Mesenchymal stem cell (in vitro differentiated cells and primary cell): Measurements from ENCODE around the gene PPP3CA.

ENCODE experiments used
- DNase-seq: peaks from one replicate; pipeline ENCODE4 v3.0.0-alpha.2; 2013
- H2AFZ ChIP-seq: one replicate; pipeline ENCODE4 v1.6.1; 2013; ENCODE audit warnings: low read depth, mild to moderate bottlenecking, control low read depth, inconsistent platforms, low read length, moderate library complexity
- H2AK5ac ChIP-seq: 2 replicates; pipeline ENCODE4 v1.6.1; 2013; ENCODE audit warnings: low read length, moderate library complexity, mild to moderate bottlenecking, inconsistent platforms; ENCODE audit not compliant: severe bottlenecking
- H2BK120ac ChIP-seq: one replicate; pipeline ENCODE4 v1.6.1; 2013; ENCODE audit warnings: low read depth, mild to moderate bottlenecking, inconsistent platforms, low read length, moderate library complexity
- H2BK12ac ChIP-seq, 2 experiments: one replicate each; pipeline ENCODE4 v1.6.1; 2013; ENCODE audit warnings: inconsistent platforms in 2 of 2, low read length in 2 of 2, mild to moderate bottlenecking in 2 of 2, moderate library complexity in 2 of 2, control low read depth in 1 of 2
- H2BK15ac ChIP-seq: one replicate; pipeline ENCODE4 v1.6.1; 2013; ENCODE audit warnings: mild to moderate bottlenecking, low read depth, inconsistent platforms; ENCODE audit not compliant: poor library complexity, severe bottlenecking
- H2BK5ac ChIP-seq: 2 replicates; pipeline ENCODE4 v1.6.1; 2013; ENCODE audit warnings: low read depth, mild to moderate bottlenecking, low read length, control low read depth, inconsistent platforms; ENCODE audit not compliant: poor library complexity, severe bottlenecking
- H3K14ac ChIP-seq, 2 experiments: one replicate each; pipeline ENCODE4 v1.6.1; 2013; ENCODE audit warnings: inconsistent platforms in 2 of 2, low read length in 2 of 2, control low read depth in 1 of 2, mild to moderate bottlenecking in 1 of 2, moderate library complexity in 1 of 2
- H3K18ac ChIP-seq, 2 experiments: one replicate each; pipeline ENCODE4 v1.6.1; 2013; ENCODE audit warnings: inconsistent platforms in 2 of 2, low read length in 2 of 2, control low read depth in 1 of 2, low read depth in 1 of 2, mild to moderate bottlenecking in 1 of 2
- H3K23ac ChIP-seq, 2 experiments: one replicate each; pipeline ENCODE4 v1.6.1; 2013; ENCODE audit warnings: inconsistent platforms in 2 of 2, low read length in 2 of 2, mild to moderate bottlenecking in 2 of 2, moderate library complexity in 2 of 2, control low read depth in 1 of 2
- H3K27ac ChIP-seq: 2 replicates; pipeline ENCODE4 v1.5.1; 2013; ENCODE audit warnings: mild to moderate bottlenecking, moderate library complexity, low read length, control low read depth, inconsistent platforms; ENCODE audit not compliant: poor library complexity, severe bottlenecking
- H3K27me3 ChIP-seq, 2 experiments: 2 replicates each; pipeline versions ENCODE4 v1.6.1 to v1.7.0; 2013; ENCODE audit warnings: low read length in 2 of 2, mild to moderate bottlenecking in 2 of 2, moderate library complexity in 2 of 2, control low read depth in 1 of 2, inconsistent platforms in 1 of 2; ENCODE audit not compliant: control insufficient read depth in 1 of 2, insufficient read depth in 1 of 2
- H3K36me3 ChIP-seq, 2 experiments: 2 replicates each; pipeline versions ENCODE4 v1.6.1 to v1.7.0; 2013; ENCODE audit warnings: low read length in 2 of 2, control low read depth in 1 of 2, inconsistent platforms in 1 of 2, low read depth in 1 of 2, mild to moderate bottlenecking in 1 of 2; ENCODE audit not compliant: insufficient read depth in 2 of 2, control insufficient read depth in 1 of 2
- H3K4ac ChIP-seq, 2 experiments: one replicate each; pipeline ENCODE4 v1.6.1; 2013; ENCODE audit warnings: inconsistent platforms in 2 of 2, low read length in 2 of 2, mild to moderate bottlenecking in 2 of 2, moderate library complexity in 2 of 2, control low read depth in 1 of 2, low read depth in 1 of 2
- H3K4me1 ChIP-seq: 2 replicates; pipeline ENCODE4 v1.6.1; 2013; ENCODE audit warnings: low read depth, low read length, control low read depth; ENCODE audit not compliant: control insufficient read depth, insufficient read depth
- H3K4me2 ChIP-seq: 2 replicates; pipeline ENCODE4 v1.6.1; 2013; ENCODE audit warnings: low read length, mild to moderate bottlenecking, inconsistent platforms; ENCODE audit not compliant: poor library complexity, severe bottlenecking
- H3K4me3 ChIP-seq, 2 experiments: 2 replicates each; pipeline versions ENCODE4 v1.5.1 to v1.7.0; 2013; ENCODE audit warnings: low read length in 2 of 2, mild to moderate bottlenecking in 2 of 2, control low read depth in 1 of 2, low read depth in 1 of 2; ENCODE audit not compliant: insufficient read depth in 1 of 2
- H3K79me1 ChIP-seq: replicated peaks from 2 replicates; pipeline ENCODE4 v1.6.1; 2013; ENCODE audit warnings: mild to moderate bottlenecking, control low read depth, low read length, inconsistent platforms; ENCODE audit not compliant: poor library complexity, severe bottlenecking
- H3K9ac ChIP-seq: 2 replicates; pipeline ENCODE4 v1.7.0; 2013; ENCODE audit warnings: mild to moderate bottlenecking, low read length, moderate library complexity
- H3K9me3 ChIP-seq: 2 replicates; pipeline ENCODE4 v1.7.0; 2013; ENCODE audit warnings: mild to moderate bottlenecking, low read length; ENCODE audit not compliant: control insufficient read depth
- H4K8ac ChIP-seq: one replicate; pipeline ENCODE4 v1.6.1; 2013; ENCODE audit warnings: inconsistent platforms, mild to moderate bottlenecking, low read length, moderate library complexity
- H4K91ac ChIP-seq: one replicate; pipeline ENCODE4 v1.6.1; 2013; ENCODE audit warnings: mild to moderate bottlenecking, low read length, inconsistent platforms
- WGBS: methylation state at CpG from one replicate; pipeline ENCODE4 v1.1.7; 2013; ENCODE audit warnings: mixed read lengths; 5-methylcytosine and 5-hydroxymethylcytosine counted together

PPP3CA gene

GRCh38 chr4:101244349-101244748, 103.0 kb downstream of the PPP3CA start:
- H3K18ac ChIP-seq = peak overlapping the region in 1 of 2 experiments; percentile 21
- no peak overlapping the region for H4K91ac ChIP-seq
- H3K4me3 ChIP-seq = no peak overlapping the region
- H2BK120ac ChIP-seq = no peak overlapping the region
- H2AFZ ChIP-seq = no peak overlapping the region
- no peak overlapping the region for H2BK5ac ChIP-seq
- H3K79me1 ChIP-seq = peaks cover 16% of the 10 kb centered on the region
- DNase-seq = no peak
- no peak overlapping the region for H4K8ac ChIP-seq
- no peak overlapping the region for H2AK5ac ChIP-seq
- no peak overlapping the region for H3K4me2 ChIP-seq
- WGBS = 89% methylated on average over 3 of the region's 5 CpGs
- H3K14ac ChIP-seq = no peak overlapping the region
- H3K36me3 ChIP-seq = no peaks in the 10 kb centered on the region
- H3K23ac ChIP-seq = no peak overlapping the region
- H3K27me3 ChIP-seq = no peaks in the 10 kb centered on the region
- no peaks in the 10 kb centered on the region for H3K4me1 ChIP-seq
- no peak overlapping the region for H2BK12ac ChIP-seq
- no peak overlapping the region for H3K27ac ChIP-seq
- H2BK15ac ChIP-seq = no peak overlapping the region
- H3K4ac ChIP-seq = no peak overlapping the region
- H3K9ac ChIP-seq = no peak overlapping the region
- no peaks in the 10 kb centered on the region for H3K9me3 ChIP-seq

GRCh38 chr4:101242441-101242840, 104.9 kb downstream of the PPP3CA start:
- H4K8ac ChIP-seq = no peak overlapping the region
- H3K9ac ChIP-seq = no peak overlapping the region
- H4K91ac ChIP-seq = no peak overlapping the region
- no peak overlapping the region for H3K4ac ChIP-seq
- H3K36me3 ChIP-seq = no peaks in the 10 kb centered on the region
- DNase-seq = no peak
- H3K4me1 ChIP-seq = no peaks in the 10 kb centered on the region
- H3K14ac ChIP-seq = no peak overlapping the region
- WGBS = 100% methylated on average over 1 of the region's 1 CpG
- H3K27me3 ChIP-seq = no peaks in the 10 kb centered on the region
- H3K23ac ChIP-seq = no peak overlapping the region
- H3K9me3 ChIP-seq = no peaks in the 10 kb centered on the region
- no peak overlapping the region for H2BK15ac ChIP-seq
- H2BK120ac ChIP-seq = no peak overlapping the region
- no peak overlapping the region for H3K18ac ChIP-seq
- no peak overlapping the region for H2BK5ac ChIP-seq
- H2BK12ac ChIP-seq = no peak overlapping the region
- no peak overlapping the region for H3K4me2 ChIP-seq
- H2AFZ ChIP-seq = no peak overlapping the region
- no peak overlapping the region for H3K27ac ChIP-seq
- H3K79me1 ChIP-seq = peaks cover 16% of the 10 kb centered on the region
- H2AK5ac ChIP-seq = no peak overlapping the region
- H3K4me3 ChIP-seq = no peak overlapping the region

- Histone ChIP-seq H3K9me3 (no peaks in the 10 kb centered on the region), H3K79me1 (peaks cover 14% of the 10 kb centered on the region), H2AFZ (no peak overlapping the region), H2BK12ac (no peak overlapping the region), H3K36me3 (no peaks in the 10 kb centered on the region), H3K14ac (no peak overlapping the region), H3K4ac (no peak overlapping the region), H3K27me3 (no peaks in the 10 kb centered on the region), H3K4me1 (no peaks in the 10 kb centered on the region), H3K4me2 (no peak overlapping the region), H2AK5ac (no peak overlapping the region), H2BK15ac (no peak overlapping the region), H3K18ac (no peak overlapping the region), H2BK120ac (no peak overlapping the region), H3K9ac (no peak overlapping the region), H3K23ac (no peak overlapping the region), H2BK5ac (no peak overlapping the region), H3K27ac (no peak overlapping the region), H4K91ac (no peak overlapping the region), H4K8ac (no peak overlapping the region), H3K4me3 (no peak overlapping the region)
- no peak for DNase-seq
- 100% methylated on average over 2 of the region's 3 CpGs for WGBS
These were observed 107.2 kb downstream of the PPP3CA start for GRCh38 chr4:101240099-101240498.

GRCh38 chr4:101239665-101240064, 107.7 kb downstream of the PPP3CA start:
- no peak for DNase-seq
- H2BK120ac ChIP-seq = no peak overlapping the region
- H3K79me1 ChIP-seq = peaks cover 14% of the 10 kb centered on the region
- no peak overlapping the region for H3K23ac ChIP-seq
- no peak overlapping the region for H3K4me3 ChIP-seq
- H3K27ac ChIP-seq = no peak overlapping the region
- no peak overlapping the region for H2BK15ac ChIP-seq
- 100% methylated on average over 1 of the region's 1 CpG for WGBS
- H3K4ac ChIP-seq = no peak overlapping the region
- H4K8ac ChIP-seq = no peak overlapping the region
- no peak overlapping the region for H2BK12ac ChIP-seq
- H3K36me3 ChIP-seq = no peaks in the 10 kb centered on the region
- H2BK5ac ChIP-seq = no peak overlapping the region
- H4K91ac ChIP-seq = no peak overlapping the region
- no peaks in the 10 kb centered on the region for H3K27me3 ChIP-seq
- no peak overlapping the region for H3K14ac ChIP-seq
- no peak overlapping the region for H2AFZ ChIP-seq
- no peak overlapping the region for H3K4me2 ChIP-seq
- no peaks in the 10 kb centered on the region for H3K9me3 ChIP-seq
- no peaks in the 10 kb centered on the region for H3K4me1 ChIP-seq
- no peak overlapping the region for H3K9ac ChIP-seq
- H3K18ac ChIP-seq = no peak overlapping the region
- no peak overlapping the region for H2AK5ac ChIP-seq
